ENCODE measurements around the gene MAP3K21.

MAP3K21 gene

DNA sequence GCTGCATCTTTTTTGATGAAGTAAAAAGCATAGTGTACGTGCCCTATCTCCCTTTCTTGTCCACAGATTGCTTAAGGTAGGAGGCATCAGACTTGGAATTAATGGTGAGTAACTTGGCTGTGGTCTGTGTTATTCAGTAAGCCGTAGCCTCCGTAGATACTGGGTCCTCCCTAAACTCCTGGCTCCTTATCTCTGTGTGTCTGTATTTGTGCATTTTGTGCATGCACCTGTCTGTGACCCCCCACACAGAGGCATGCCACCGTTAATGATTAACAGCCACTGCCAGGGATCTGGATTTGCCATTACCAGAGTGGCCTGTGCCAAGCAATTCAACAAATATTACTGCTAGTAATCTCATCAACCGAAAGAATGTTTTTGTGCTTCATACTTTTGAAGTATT lies 31.9 kb downstream of the MAP3K21 start:
- no peak for DNase-seq (ENCODE audit: low read depth)

DNA sequence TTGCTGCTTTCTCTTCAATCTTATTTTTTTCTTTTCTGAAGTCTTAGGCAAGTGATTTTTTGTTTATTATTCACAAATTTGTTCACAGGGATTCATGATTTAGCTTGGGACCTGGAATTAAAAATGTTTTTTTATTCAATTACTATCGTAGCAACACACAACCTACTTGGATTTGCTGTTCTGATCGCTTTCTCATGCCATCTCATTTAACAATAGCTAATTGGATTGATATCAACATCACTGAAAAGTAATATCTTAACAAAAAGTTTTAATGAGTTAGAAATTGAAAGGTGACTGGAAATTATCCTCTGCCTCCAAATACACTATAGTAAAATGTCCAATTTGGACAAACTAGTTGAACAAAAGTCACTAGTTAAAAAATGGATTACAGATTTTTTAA lies 32.4 kb downstream of the MAP3K21 start:
- DNase-seq (ENCODE audit: low read depth): no peak

DNA sequence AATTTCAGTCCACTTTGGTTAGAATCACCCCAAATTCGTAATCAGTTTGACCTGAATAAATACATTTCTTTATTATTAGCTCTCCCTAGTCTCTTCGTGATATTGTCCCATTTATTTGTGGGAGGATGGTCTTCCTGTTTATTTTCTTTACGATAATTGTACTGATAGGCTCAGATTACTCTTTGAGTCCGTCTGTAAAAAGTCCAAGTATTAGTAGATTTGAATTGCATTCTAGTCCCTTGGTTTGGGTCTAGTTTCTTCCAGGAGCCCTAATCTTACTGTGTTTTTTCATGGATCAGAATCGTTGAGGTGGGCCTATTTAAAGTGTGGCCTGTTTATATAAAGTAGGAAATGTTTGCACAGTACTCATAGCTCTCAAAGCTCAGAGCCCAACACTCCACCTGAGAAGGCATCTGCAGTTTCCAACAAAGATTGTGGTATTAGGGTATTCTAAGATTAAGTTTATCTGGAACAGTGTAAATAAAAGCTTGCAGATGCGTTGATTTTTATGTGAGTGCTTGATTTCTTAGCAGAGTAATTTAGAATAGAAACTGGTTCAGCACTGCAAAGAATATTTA lies 33.1 kb downstream of the MAP3K21 start:
- DNase-seq (ENCODE audit: low read depth): no peak

DNA sequence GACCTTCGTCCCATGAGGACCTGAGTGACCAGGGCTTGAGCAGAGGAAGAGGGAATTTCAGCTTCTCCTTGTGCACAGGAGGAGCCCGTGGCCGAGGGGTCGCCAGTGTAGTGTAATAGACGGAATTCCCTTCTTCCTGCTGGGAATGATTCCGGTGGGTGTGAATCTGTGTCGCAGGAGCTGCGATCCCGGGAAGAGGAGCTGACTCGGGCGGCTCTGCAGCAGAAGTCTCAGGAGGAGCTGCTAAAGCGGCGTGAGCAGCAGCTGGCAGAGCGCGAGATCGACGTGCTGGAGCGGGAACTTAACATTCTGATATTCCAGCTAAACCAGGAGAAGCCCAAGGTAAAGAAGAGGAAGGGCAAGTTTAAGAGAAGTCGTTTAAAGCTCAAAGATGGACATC lies 34.4 kb downstream of the MAP3K21 start:
- DNase-seq (ENCODE audit: low read depth): no peak

DNA sequence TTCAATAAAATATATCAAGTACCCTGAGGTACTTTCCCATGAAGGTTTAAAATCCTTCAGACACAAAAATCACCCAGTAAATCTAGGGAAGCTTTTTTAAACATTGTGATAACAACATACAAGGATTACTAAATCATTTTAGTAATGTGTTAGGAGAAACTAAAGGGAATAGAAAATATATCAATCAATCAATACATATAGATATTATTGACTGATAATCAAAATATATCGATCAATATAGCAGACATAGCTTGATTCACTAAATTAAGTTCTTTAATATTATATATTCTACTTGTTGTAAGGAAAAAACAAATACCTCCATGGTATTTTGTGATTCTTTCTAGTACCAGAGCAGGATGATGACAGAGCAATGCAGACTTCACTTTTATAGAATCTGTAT lies 35.2 kb downstream of the MAP3K21 start:
- no peak for DNase-seq (ENCODE audit: low read depth)

DNA sequence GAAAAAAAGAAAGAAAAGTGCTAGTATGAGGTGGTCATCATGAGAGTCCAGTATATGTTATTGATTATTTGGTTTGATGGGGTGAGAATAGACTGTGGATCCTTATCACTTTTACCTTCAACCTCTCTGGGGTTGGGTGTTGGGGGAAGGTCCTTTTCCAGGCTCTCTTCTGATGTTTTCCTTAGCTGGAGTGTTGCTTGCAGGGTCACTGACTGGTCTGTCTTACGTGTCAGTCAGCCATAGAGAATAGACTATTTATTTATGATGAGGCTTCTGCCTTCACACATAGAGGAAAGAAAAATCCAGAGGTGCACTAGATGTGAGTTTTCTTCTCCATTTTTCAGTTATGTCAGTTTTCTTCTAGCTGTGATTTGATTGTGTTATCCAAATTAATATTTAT lies 36.5 kb downstream of the MAP3K21 start:
- no peak for DNase-seq (ENCODE audit: low read depth)

DNA sequence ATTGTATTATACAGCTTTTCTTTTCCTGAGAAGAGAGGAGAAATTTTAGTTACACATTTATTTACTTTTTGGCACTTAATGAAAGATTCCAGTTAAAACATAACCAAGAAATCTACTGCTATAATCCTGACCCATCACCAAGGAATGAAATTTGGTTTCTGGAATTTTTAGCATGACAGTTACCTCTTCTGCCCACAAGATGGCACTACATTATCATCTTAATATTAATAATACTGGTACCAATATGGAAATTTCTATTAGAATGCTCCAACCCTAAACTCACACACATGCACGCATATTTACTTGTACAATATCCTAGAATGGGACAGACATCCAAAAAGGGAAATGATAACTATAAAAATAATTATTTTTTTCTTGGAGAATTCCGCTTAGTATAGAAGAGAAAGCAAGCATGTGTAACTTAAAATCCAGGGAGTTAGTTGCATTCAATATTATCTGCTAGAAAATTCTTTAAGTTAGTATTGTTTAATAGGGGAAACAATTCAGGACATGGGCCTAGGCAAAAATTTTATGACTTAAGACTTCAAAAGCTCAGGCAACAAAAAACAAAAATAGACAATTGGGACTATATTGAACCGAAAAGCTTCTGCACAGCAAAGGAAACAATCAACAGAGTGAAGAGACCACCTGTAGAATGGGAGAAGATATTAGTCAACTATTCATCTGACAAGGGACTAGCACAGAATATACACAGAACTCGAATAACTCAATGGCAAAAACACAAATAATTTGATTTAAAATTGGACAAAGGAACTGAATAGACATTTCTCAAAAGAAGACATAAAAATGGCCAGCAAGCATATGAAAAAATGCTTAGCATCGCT lies 37.4 kb downstream of the MAP3K21 start:
- DNase-seq (ENCODE audit: low read depth): no peak

DNA sequence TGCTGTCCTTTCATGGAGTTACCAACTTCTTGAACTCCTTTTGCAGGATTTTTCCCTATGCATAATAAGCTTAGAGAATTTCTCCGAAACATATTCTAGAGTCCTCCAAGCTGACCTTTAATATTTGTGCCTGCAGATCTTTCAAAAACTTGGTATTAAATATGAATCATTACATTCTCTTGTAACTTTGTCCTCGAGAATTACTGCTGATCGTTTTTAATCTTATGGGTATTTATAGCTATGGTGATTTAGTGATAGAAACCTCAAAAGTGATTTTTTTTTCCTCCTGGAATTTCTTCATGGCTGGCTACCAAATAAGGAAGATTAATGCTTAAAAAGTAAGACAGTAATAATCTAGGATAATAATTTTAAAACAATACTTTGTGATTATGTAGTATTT lies 39.1 kb downstream of the MAP3K21 start:
- DNase-seq (ENCODE audit: low read depth): no peak

DNA sequence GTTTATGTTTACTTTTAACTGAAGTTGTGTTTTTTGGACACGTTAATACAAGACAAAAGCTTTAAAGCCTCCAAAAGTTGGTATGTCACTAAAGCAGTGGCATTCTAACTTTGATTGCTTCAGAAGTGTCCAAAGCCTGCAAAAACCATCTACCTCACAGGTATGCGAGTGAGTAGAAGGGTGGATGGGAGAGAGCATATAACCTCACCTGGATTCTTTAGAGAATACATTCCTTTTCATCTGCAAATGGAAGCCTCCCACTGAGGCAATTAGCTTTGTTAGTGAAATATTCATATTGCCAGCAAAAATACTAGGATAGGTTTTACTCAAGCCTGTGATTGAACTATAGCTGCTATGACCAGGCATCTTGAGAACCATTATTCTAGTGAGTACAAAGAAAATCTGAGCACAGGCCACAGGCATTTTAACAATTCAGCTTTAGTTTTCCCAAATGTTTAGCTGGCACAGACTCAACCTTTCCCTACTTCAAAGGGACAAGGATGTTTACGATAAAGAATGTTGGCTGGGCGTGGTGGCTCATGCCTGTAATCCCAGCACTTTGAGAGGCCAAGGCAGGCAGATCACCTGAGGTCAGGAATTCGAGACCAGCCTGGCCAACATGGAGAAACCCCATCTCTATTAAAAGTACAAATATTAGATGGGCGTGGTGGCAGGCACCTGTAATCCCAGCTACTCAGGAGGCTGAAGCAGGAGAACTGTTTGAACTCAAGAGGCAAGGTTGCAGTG lies 39.7 kb downstream of the MAP3K21 start:
- no peak for DNase-seq (ENCODE audit: low read depth)

DNA sequence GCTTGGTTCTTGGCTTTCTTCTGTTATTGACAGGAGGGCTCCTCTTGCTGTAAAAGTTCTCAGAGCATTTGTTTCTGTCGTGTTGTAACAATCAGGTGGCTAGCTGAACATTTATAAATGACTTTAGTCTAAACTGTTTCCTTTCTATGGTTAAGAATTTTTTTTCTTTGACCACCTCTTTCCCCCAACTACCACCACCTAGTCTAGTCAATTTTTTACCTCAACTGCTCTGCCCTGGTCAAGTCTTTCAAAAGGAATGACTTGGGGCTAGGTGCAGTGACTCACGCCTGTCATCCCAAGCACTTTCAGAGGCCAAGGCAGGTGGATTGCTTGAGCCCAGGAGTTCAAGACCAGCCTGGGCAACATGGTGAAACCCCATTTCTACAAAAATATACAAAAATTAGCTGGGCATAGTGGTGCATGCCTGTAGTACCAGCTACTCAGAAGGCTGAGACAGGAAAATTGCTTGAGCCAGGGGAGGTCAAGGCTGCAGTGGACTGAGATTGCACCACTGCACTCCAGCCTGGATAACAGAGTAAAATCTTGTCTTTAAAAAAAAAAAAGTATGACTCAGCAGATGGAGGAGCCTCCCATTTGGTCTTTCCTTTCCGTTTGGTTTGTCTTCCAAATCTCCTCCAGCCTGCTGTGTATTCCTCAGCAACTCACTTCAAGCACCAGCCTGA lies 40.7 kb downstream of the MAP3K21 start:
- DNase-seq (ENCODE audit: low read depth): no peak

DNA sequence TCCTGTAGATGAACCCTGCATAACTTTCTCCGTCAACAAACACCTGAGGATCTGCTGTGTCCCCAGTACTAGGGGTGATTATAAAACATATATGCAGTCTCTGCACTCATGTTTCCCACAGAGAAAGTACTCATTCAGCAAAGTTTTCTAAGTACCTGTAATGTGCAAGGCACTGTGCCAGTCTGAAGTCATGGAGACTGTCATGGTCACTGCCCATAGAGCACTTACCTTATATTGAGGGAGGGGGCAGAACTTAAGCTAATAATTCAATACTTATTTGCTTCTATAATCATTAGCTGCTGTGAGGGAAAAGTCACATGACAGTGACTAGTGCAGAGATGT lies 41.2 kb downstream of the MAP3K21 start:
- DNase-seq (ENCODE audit: low read depth): no peak

DNA sequence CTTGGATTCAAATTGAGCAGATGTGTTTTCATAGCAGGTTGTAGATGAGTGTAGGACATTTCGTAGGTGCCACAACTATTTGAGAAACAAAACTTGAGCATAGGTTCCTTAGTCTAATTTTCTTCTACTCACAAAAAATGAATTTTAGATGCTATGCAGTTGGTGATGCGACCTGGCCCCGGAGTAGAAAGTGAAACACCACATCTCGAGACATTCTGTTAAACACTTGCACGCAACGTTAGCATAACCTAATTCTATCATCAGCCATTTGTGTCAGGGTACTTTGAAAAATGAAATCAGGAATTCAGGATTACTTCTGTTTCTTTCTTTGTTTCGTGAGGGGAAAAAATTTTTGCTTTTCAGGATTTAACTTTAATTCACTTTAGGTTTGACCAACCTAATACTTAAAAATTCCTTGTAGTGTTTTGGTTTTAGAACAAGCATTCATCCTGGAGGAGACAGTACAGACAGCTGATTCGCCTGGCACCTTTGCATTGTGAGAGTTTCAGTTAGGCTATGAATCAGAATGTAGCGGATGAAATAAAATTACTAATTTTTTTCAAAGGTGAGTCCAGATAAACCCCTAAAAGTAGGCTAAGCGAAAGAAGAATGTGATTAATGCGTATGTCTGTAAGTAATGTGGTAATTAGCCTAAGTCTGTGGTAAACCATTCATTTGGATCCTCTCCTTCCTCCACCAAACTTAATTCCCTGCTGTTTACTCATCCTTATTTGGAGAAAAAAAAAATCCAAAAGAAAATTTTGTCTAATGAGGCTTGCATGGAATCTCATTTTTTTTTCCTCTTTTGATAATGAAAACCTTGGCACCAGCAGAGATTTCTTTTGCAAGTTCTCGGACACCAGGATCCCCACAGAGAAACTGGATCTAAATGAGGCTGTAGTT lies 44.9 kb downstream of the MAP3K21 start:
- no peak for DNase-seq (ENCODE audit: low read depth)

DNA sequence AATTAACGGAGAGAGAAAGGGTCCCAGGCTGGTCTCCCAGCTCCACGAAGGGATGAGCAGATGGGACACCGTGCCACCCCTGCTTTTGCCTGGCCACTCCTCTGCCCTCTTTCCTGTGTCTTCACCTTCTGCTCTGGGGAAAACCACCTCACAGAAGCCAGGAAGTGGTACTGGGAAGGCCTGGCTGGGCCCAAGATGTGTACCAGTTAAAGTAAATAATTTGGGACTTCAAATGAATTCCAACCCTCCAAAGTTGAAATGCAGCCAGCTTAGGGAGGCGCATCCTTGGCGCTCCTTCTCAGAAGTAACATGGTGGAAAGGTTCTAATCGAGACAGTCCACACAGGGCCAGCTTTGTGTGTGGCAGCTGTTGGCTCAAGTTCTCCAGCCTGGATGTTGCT lies 45.7 kb downstream of the MAP3K21 start:
- no peak for DNase-seq (ENCODE audit: low read depth)

DNA sequence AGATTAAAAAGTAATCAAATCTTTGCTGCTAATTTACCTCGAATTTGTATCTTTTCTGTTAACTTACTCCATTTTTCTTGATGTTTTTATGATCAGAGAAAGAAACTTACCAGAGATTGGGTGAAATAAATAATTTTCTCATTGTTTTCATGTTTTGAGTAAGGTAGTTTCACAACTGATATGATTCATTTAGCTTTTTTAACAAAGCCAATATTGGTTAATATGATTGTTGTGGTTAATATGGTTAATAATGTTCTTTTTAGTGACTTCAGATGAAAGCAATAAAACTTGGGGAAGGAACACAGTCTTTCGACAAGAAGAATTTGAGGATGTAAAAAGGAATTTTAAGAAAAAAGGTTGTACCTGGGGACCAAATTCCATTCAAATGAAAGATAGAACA lies 48.1 kb downstream of the MAP3K21 start:
- DNase-seq (ENCODE audit: low read depth): no peak

DNA sequence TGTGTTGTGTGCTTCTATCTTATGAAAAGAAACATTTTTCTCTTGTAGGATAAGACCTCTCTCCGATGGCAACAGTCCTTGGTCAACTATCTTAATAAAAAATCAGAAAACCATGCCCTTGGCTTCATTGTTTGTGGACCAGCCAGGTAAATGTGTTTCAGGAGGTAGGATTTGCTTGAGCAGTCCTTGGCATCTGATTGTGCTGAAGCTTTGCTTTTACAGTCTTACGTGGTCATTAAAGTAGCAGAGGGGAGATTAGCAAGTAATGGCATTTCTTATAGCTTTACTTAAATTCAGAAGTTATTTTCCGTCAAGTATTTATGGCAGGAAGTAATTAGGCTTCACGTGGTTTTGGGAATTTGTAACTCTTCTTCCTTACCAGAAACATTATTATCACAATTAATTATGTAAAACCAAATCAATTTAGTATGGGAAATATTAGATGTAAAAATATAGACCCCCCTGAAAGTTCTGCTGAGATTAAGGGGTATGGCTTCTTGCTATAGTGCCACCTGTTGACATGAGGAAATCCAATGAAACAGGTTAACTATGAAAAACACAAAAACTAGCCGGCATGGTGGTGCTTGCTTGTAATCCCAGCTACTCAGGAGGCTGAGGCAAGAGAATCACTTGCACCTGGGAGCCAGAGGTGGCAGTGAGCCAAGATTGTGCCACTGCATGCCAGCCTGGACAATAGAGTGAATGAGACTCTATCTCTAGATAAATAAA lies 49.0 kb downstream of the MAP3K21 start:
- DNase-seq (ENCODE audit: low read depth): no peak

DNA sequence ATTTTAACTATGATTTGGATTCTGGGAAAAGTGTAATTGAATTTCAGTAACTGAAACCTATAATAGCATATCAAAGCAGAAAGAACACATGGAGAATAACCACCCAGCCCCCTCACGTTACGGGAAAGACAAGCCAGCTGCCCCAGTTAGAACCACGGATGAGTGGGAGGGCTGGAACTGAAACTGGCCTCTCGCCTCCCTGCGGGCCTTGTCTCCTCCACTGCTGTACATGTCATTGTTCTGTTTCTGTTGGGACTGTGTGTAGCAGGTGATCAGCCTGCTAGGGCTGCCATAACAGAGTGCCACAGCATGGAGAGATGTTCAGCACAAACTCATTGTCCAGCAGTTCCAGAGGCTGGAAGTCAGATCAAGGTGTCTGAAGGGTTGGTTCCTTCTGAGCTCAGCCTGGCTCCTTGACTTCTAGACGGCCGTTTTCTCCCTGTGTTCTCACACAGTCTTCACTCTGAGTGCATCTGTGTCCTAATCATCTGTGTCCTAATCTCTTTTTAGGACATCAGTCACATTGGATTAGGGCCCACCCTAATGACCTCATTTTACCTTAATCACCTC lies 52.4 kb downstream of the MAP3K21 start:
- DNase-seq (ENCODE audit: low read depth): no peak

DNA sequence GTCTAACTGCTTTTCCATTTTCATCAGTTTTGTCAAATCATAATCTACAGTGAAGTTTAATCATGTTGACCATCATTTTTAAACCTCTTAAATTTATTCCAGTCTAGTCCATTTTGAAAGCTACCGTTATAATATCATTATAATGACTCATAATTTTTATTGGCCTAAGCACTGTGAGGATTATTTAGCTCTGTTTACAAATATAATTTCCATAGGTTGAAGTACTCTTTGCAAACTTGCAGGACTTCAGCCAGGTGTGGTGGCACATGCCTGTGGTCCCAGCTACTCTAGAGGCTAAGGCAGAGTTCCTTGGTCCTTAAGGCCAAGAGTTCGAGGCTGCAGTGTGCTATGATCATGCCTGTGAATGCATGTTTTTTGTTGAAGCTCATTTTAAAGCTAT lies 54.3 kb downstream of the MAP3K21 start:
- DNase-seq (ENCODE audit: low read depth): no peak

DNA sequence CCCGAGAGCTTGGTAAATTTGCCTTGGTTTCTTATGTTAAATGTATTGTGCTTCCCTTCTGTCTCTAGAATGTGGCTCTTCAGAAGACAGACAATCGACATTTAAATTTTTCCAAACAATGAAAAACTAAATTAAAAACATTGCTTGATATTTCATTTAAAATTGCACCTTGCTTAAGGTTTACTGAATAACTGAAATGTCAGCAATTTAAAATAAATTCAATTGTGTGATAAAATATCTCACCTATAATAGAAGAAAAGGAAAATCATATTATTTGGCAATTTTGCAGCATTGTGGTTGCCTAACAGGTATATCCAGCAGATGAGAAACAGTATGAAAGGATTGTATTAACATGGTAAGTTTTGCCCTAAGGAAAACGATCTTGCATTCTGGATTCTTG lies 56.5 kb downstream of the MAP3K21 start:
- DNase-seq (ENCODE audit: low read depth): no peak

DNA sequence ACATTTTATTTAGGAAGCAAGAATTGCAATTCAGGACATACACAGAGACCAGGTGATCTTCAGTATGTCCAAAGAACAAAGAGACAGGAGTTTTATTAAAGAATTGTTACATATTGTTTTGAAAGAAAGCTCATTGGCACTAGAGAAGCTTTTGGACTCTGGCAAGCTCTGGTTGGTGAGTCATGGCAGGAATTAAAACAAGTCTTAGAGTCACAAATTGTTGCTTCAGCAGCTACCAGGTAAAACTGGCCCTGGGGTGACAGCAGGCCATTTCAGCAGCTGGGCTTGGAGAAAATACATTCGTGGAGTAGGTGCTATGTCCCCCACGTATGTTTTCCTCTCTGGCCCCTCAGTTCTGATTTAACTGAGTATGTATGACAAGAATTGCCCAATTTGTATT lies 58.8 kb downstream of the MAP3K21 start:
- DNase-seq (ENCODE audit: low read depth): no peak

DNA sequence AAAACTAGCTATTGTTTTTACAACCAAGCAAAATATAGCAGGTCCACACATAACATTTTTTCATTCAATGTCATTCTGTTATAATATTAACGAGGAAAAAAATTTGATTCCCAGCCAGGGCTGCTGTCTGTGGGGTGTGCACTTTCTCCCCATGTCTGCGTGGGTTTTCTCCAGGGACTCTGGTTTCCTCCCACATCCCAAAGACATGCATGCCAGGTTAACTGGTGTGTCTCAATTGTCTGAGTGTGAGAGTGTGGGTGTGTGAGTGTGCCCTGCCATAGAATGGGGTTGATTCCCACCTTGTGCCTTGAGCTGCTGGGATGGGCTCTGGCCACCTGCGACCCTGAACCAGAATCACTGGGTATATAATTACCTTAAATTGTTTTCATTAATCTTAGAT lies 60.1 kb downstream of the MAP3K21 start:
- no peak for DNase-seq (ENCODE audit: low read depth)

DNA sequence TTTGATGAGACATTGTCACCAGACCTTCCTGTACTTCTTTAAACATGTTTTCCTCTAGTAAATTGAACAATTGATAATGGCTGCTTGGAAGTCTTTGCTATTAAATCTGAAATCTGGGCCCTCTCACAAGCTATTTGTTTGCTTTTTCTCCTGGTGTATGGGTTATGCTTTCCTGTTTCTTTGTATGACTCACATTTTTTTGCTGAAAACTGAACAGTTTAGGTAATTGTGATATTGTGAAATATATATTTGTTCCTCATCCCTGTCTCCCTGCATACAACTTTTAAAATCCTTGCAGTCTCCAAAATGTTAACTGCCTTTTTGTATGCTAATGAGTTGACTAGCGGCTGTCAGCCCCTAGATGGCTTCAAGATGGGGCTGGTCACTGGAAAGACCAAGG lies 61.6 kb downstream of the MAP3K21 start:
- no peak for DNase-seq (ENCODE audit: low read depth)
